Bronchial epithelial cell (primary cell): ENCODE data around the gene DIP2A. TPM values are rescaled to one million over a fixed set of nuclear protein-coding genes. Genes with fewer than 3 reads are reported as not detected.

ENCODE experiments used
- DNase-seq: peaks from one replicate; pipeline ENCODE4 v3.0.0-alpha.2; 2010; ENCODE audit warnings: low read depth
- FAIRE-seq: peaks from 2 replicates; lab custom pipeline; 2011; peaks lifted over from hg19 to GRCh38; lab: Jason Lieb, UNC
- H3K27me3 ChIP-seq: 2 replicates; pipeline ENCODE4 v1.5.1; 2011; ENCODE audit warnings: low read length; ENCODE audit not compliant: control insufficient read depth, insufficient read depth
- H3K36me3 ChIP-seq: 2 replicates; pipeline ENCODE4 v1.5.1; 2011; ENCODE audit warnings: low read length; ENCODE audit not compliant: control insufficient read depth, insufficient read depth
- H3K4me3 ChIP-seq: 2 replicates; pipeline ENCODE4 v1.5.1; 2011; ENCODE audit warnings: mild to moderate bottlenecking, low read depth, low read length, control low read depth
- CTCF ChIP-seq: IDR thresholded peaks from 2 replicates; pipeline ENCODE4 v1.5.1; 2011; ENCODE audit warnings: mild to moderate bottlenecking, moderate library complexity, low read length, control low read depth, inconsistent platforms; ENCODE audit not compliant: insufficient read depth, severe bottlenecking
- total RNA-seq: library from RNA; depleted of rRNA; stranded (reverse); fragments of >200 nt; gene quantifications from 2 replicates; pipeline ENCODE4 v1.2.1, GENCODE V29; 2014

The DIP2A gene
- total RNA-seq, 1 donor from 2014 or later = 28.2 TPM

GRCh38 chr21:46482225-46482845 lies 23.6 kb downstream of the DIP2A start:
- Histone ChIP-seq H3K27me3 (no peaks in the 10 kb centered on the region), H3K4me3 (no peak overlapping the region), H3K36me3 (peaks cover 3% of the 10 kb centered on the region)
- no peak for TF ChIP-seq CTCF
- no peak for FAIRE-seq
- DNase-seq = no peak

- Histone ChIP-seq H3K4me3 (no peak overlapping the region), H3K36me3 (peaks cover 3% of the 10 kb centered on the region), H3K27me3 (no peaks in the 10 kb centered on the region)
- FAIRE-seq = no peak
- no peak for DNase-seq
- TF ChIP-seq CTCF = no peak
These were observed 24.1 kb downstream of the DIP2A start for GRCh38 chr21:46482846-46483231.

- no peak for FAIRE-seq
- no peaks in the 10 kb centered on the region for H3K27me3 ChIP-seq
- no peak for TF ChIP-seq CTCF
- peaks cover 3% of the 10 kb centered on the region for H3K36me3 ChIP-seq
- H3K4me3 ChIP-seq = no peak overlapping the region
- no peak for DNase-seq
These were observed 24.9 kb downstream of the DIP2A start for GRCh38 chr21:46483300-46484295.

- no peak for TF ChIP-seq CTCF
- peaks cover 9% of the 10 kb centered on the region for H3K36me3 ChIP-seq
- H3K27me3 ChIP-seq = no peaks in the 10 kb centered on the region
- FAIRE-seq = no peak
- no peak overlapping the region for H3K4me3 ChIP-seq
- no peak for DNase-seq
These were observed 27.9 kb downstream of the DIP2A start for GRCh38 chr21:46486481-46487126.

GRCh38 chr21:46489162-46489663 lies 30.5 kb downstream of the DIP2A start:
- DNase-seq (no peak), FAIRE-seq (no peak)
- no peaks in the 10 kb centered on the region for H3K27me3 ChIP-seq
- no peak overlapping the region for H3K4me3 ChIP-seq
- peaks cover 11% of the 10 kb centered on the region for H3K36me3 ChIP-seq
- no peak for TF ChIP-seq CTCF
